HCT116 (cell line): Measurements from ENCODE around the gene DNAH9. TPM values are rescaled to one million over a fixed set of nuclear protein-coding genes. Genes with fewer than 3 reads are reported as not detected.

Experiments used
- ATAC-seq: fragments of 200-7000 bp; cut with Tn5 transposase; 2 replicates; pipeline ENCODE4 v1.9.1; 2020; ENCODE audit warnings: mild to moderate bottlenecking, moderate library complexity
- BruUV-seq: library from RNA; stranded (reverse); fragments of 400-500 nt; replicated peaks from 2 replicates; lab custom pipeline; 2021; lab: Mats Ljungman, UMichigan
- CTCF ChIA-PET: fragments of 300-600 bp; sonication (Branson Sonifier 250); formaldehyde crosslinking; loops from one replicate; lab custom pipeline; 2021; ENCODE audit warnings: antibody characterized with exemption; lab: Charles Lee
- POLR2A ChIA-PET: fragments of 300-600, 350-600 bp; sonication (Branson Sonifier 250); formaldehyde crosslinking; loops from one replicate; lab custom pipeline; 2021; ENCODE audit warnings: antibody characterized with exemption; lab: Charles Lee
- RAD21 ChIA-PET, 2 experiments: fragments of 300-600 bp; sonication (Branson Sonifier 250); formaldehyde crosslinking; loops; one replicate each; lab custom pipeline; 2023; ENCODE audit warnings: low total read pairs in 2 of 2; ENCODE audit not compliant: uncharacterized antibody in 2 of 2, unreplicated experiment in 2 of 2, low non-redundant PET in 1 of 2; lab: Charles Lee
- DNase-seq: peaks from one replicate; pipeline ENCODE4 v3.0.0-alpha.2; 2010; ENCODE audit warnings: low read depth, low spot score
- H2AFZ ChIP-seq: fragments of 200-600 bp; shearing (Covaris generic), sonication (generic); 2 replicates; pipeline ENCODE4 v1.6.1; 2017; ENCODE audit warnings: low read depth, mixed run types, mixed read lengths, antibody characterized with exemption, low read length; ENCODE audit not compliant: poor library complexity, severe bottlenecking
- H3K27ac ChIP-seq: 2 replicates; pipeline ENCODE4 v1.5.1; 2012; ENCODE audit warnings: low read depth, low read length
- H3K27me3 ChIP-seq: fragments of 200-600 bp; sonication (generic); 2 replicates; pipeline ENCODE4 v1.6.1; 2016; ENCODE audit warnings: mixed run types, low read length, mixed read lengths; ENCODE audit not compliant: insufficient read depth
- H3K36me3 ChIP-seq, 2 experiments: fragments of 200-500 bp in 1 of 2; fragments of 200-600 bp in 1 of 2; sonication (Bioruptor generic) in 1 of 2; sonication (generic) in 1 of 2; 2 replicates each; pipeline versions ENCODE4 v1.5.1 to v1.6.1; 2014 to 2016; ENCODE audit warnings: low read length in 2 of 2, inconsistent platforms in 1 of 2, mixed read lengths in 1 of 2, mixed run types in 1 of 2; ENCODE audit not compliant: insufficient read depth in 2 of 2, control insufficient read depth in 1 of 2
- H3K4me1 ChIP-seq, 2 experiments: fragments of 200-600 bp in 1 of 2; sonication (generic) in 1 of 2; 2 replicates each; pipeline versions ENCODE4 v1.5.1 to v1.6.1; 2012 to 2017; ENCODE audit warnings: low read length in 2 of 2, inconsistent platforms in 1 of 2, mild to moderate bottlenecking in 1 of 2, mixed read lengths in 1 of 2, mixed run types in 1 of 2, moderate library complexity in 1 of 2; ENCODE audit not compliant: insufficient read depth in 2 of 2, control insufficient read depth in 1 of 2
- H3K4me2 ChIP-seq: fragments of 200-600 bp; sonication (generic); 2 replicates; pipeline ENCODE4 v1.6.1; 2017; ENCODE audit warnings: mixed run types, low read length, mixed read lengths
- H3K4me3 ChIP-seq, 2 experiments: fragments of 200-600 bp in 1 of 2; sonication (generic) in 1 of 2; replicated peaks in 1 of 2; 2 replicates each; pipeline ENCODE4 v1.5.1; 2011 to 2016; ENCODE audit warnings: low read length in 2 of 2, control low read depth in 1 of 2, low read depth in 1 of 2, mild to moderate bottlenecking in 1 of 2, mixed read lengths in 1 of 2, mixed run types in 1 of 2
- H3K79me2 ChIP-seq: fragments of 200-600 bp; sonication (generic); 2 replicates; pipeline ENCODE4 v1.6.1; 2017; ENCODE audit warnings: mild to moderate bottlenecking, mixed run types, low read length, moderate library complexity, mixed read lengths; ENCODE audit not compliant: insufficient read depth
- H3K9ac ChIP-seq: fragments of 200-600 bp; sonication (generic); 2 replicates; pipeline ENCODE4 v1.6.1; 2016; ENCODE audit warnings: low read length, mixed read lengths
- H3K9me2 ChIP-seq: fragments of 200-600 bp; sonication (generic), shearing (Covaris generic); 2 replicates; pipeline ENCODE4 v1.6.1; 2017; ENCODE audit warnings: mixed run types, mild to moderate bottlenecking, moderate library complexity; ENCODE audit not compliant: insufficient read depth
- H3K9me3 ChIP-seq, 2 experiments: fragments of 200-500 bp in 1 of 2; fragments of 200-600 bp in 1 of 2; sonication (Bioruptor generic) in 1 of 2; sonication (generic) in 1 of 2; 2 replicates each; pipeline ENCODE4 v1.6.1; 2014 to 2017; ENCODE audit warnings: low read length in 2 of 2, mixed read lengths in 2 of 2, inconsistent platforms in 1 of 2, low read depth in 1 of 2, mild to moderate bottlenecking in 1 of 2, mixed run types in 1 of 2, moderate library complexity in 1 of 2; ENCODE audit not compliant: control insufficient read depth in 1 of 2, insufficient read depth in 1 of 2
- H4K20me1 ChIP-seq: fragments of 200-600 bp; sonication (generic), shearing (Covaris generic); 2 replicates; pipeline ENCODE4 v1.6.1; 2017; ENCODE audit warnings: mixed run types, mild to moderate bottlenecking, moderate library complexity; ENCODE audit not compliant: insufficient read depth
- CTCF ChIP-seq, 3 experiments: fragments of 200-600 bp in 1 of 3; sonication (generic) in 1 of 3; IDR thresholded peaks in 2 of 3; conservative IDR thresholded peaks in 1 of 3; 2 replicates each; pipeline ENCODE4 v1.5.1; 2012 to 2017; ENCODE audit warnings: low read depth in 2 of 3, low read length in 2 of 3, antibody characterized with exemption in 1 of 3, borderline replicate concordance in 1 of 3, control low read depth in 1 of 3, mild to moderate bottlenecking in 1 of 3, mixed read lengths in 1 of 3, mixed run types in 1 of 3, moderate library complexity in 1 of 3; ENCODE audit not compliant: insufficient read depth in 1 of 3
- EZH2 ChIP-seq: fragments of 200-600 bp; sonication (generic); IDR thresholded peaks from 2 replicates; pipeline ENCODE4 v1.6.1; 2017; ENCODE audit warnings: antibody characterized with exemption, mixed run types
- FOSL1 ChIP-seq: IDR thresholded peaks from 2 replicates; pipeline ENCODE4 v1.6.1; 2012; ENCODE audit warnings: low read depth
- MAX ChIP-seq: IDR thresholded peaks from 2 replicates; pipeline ENCODE4 v1.6.1; 2012
- POLR2A ChIP-seq: IDR thresholded peaks from 2 replicates; pipeline ENCODE4 v1.7.0; 2011; ENCODE audit warnings: borderline replicate concordance; ENCODE audit not compliant: insufficient read depth, insufficient read length; ENCODE audit errors: extremely low read depth
- RAD21 ChIP-seq: IDR thresholded peaks from 2 replicates; pipeline ENCODE4 v1.6.1; 2012; ENCODE audit warnings: low read depth, mild to moderate bottlenecking
- TCF7L2 ChIP-seq: IDR thresholded peaks from 2 replicates; pipeline ENCODE4 v1.7.0; 2011; ENCODE audit warnings: borderline replicate concordance, inconsistent platforms; ENCODE audit not compliant: insufficient read depth, insufficient read length; ENCODE audit errors: extremely low read depth
- YY1 ChIP-seq: IDR thresholded peaks from 2 replicates; pipeline ENCODE4 v1.6.1; 2011; ENCODE audit warnings: low read length, low read depth, moderate library complexity, mild to moderate bottlenecking; ENCODE audit not compliant: insufficient replicate concordance; ENCODE audit errors: extremely low read depth
- ZBTB33 ChIP-seq: IDR thresholded peaks from 2 replicates; pipeline ENCODE4 v1.6.1; 2011; ENCODE audit warnings: mild to moderate bottlenecking, low read length, moderate library complexity; ENCODE audit not compliant: insufficient replicate concordance; ENCODE audit errors: extremely low read depth
- ZFX ChIP-seq: fragments of 450-650 bp; IDR thresholded peaks from 2 replicates; pipeline ENCODE4 v1.6.1; 2017
- intact Hi-C: fragments of 100-400 bp; cut with micrococcal nuclease; formaldehyde crosslinking; loops from 2 replicates; pipeline ENCODE4 v1.10.0; 2022
- total RNA-seq: library from RNA; stranded (reverse); gene quantifications from one replicate; pipeline ENCODE4 v1.2.1, GENCODE V29; 2021; ENCODE audit not compliant: unreplicated experiment

Gene DNAH9
- total RNA-seq, 1 experiment from 2014 or later = not detected

GRCh38 chr17:11986942-11987329, 388.7 kb downstream of the DNAH9 start:
- ChIA-PET CTCF (interaction anchor here (1.1 to 1.5 kb wide), 4 partner anchors 10 to 343 kb away, joined by 4 to 5 read pairs (median 4); partner anchors contain the start of gene ZNF18), RAD21 (interaction anchor here in 1 of 2 experiments (0.9 kb wide), 1 partner anchor 1111 kb away, joined by 3 read pairs; no protein-coding TSS in a partner anchor), POLR2A (interaction anchor here (1.9 kb wide), 1 partner anchor 10 kb away, joined by 4 read pairs; the partner anchor contains the start of gene ZNF18)
- H4K20me1 ChIP-seq = no peaks in the 10 kb centered on the region; the same call in 1 of the 2 replicates
- no peaks in the 10 kb centered on the region for H3K79me2 ChIP-seq
- H3K4me1 ChIP-seq = no peaks in the 10 kb centered on the region
- TF ChIP-seq ZFX (no peak), RAD21 (peak; percentile 61), CTCF (IDR thresholded peaks at IDR 0.05 in 2 of 3, conservative IDR thresholded peaks at IDR 0.05 in 1 of 3; ENCODE audit: borderline replicate concordance in 1 of 3, insufficient read depth in 1 of 3, low read depth in 2 of 3, low read length in 2 of 3) (peak; percentile 37 to 62 (median 42); a peak in 5 of 6 replicates)
- intact Hi-C loops = loop anchor here (1.0 to 10.0 kb wide), 3 partner anchors 342 to 1250 kb away; no protein-coding TSS in a partner anchor
- DNase-seq = peak; percentile 32
- no peak overlapping the region for H3K4me3 ChIP-seq
- peak; percentile 77 for ATAC-seq
- no peak overlapping the region for H3K27ac ChIP-seq
- H3K4me2 ChIP-seq = no peak overlapping the region
- H3K27me3 ChIP-seq = no peaks in the 10 kb centered on the region
- no peak overlapping the region for H3K9ac ChIP-seq
- H3K9me2 ChIP-seq = no peaks in the 10 kb centered on the region
- H3K9me3 ChIP-seq = no peaks in the 10 kb centered on the region
- peaks cover 0 to 7% of the 10 kb centered on the region in 2 experiments; a peak in 1 of 4 replicates for H3K36me3 ChIP-seq
- BruUV-seq = no TSS peak
- H2AFZ ChIP-seq = no peak overlapping the region

- no peak overlapping the region for H3K9ac ChIP-seq
- BruUV-seq = no TSS peak
- no peak overlapping the region for H2AFZ ChIP-seq
- no peaks in the 10 kb centered on the region for H3K4me1 ChIP-seq
- no peak overlapping the region for H3K4me2 ChIP-seq
- no peaks in the 10 kb centered on the region for H3K79me2 ChIP-seq
- intact Hi-C loops = no loop called here
- ChIA-PET RAD21 (no interaction called here), POLR2A (no interaction called here), CTCF (interaction anchor here (1.4 kb wide), 1 partner anchor 1115 kb away, joined by 5 read pairs; no protein-coding TSS in a partner anchor)
- H4K20me1 ChIP-seq = no peaks in the 10 kb centered on the region; the same call in 1 of the 2 replicates
- peaks cover 3 to 7% of the 10 kb centered on the region in 2 experiments; a peak in 2 of 4 replicates for H3K36me3 ChIP-seq
- no peaks in the 10 kb centered on the region for H3K9me3 ChIP-seq
- no peak overlapping the region for H3K27ac ChIP-seq
- no peaks in the 10 kb centered on the region for H3K27me3 ChIP-seq
- ATAC-seq = no peak
- DNase-seq = no peak
- H3K4me3 ChIP-seq = no peak overlapping the region
- no peaks in the 10 kb centered on the region for H3K9me2 ChIP-seq
- TF ChIP-seq FOSL1 (no peak), YY1 (no peak), CTCF (IDR thresholded peaks at IDR 0.05 in 2 of 3, conservative IDR thresholded peaks at IDR 0.05 in 1 of 3; ENCODE audit: borderline replicate concordance in 1 of 3, insufficient read depth in 1 of 3, low read depth in 2 of 3, low read length in 2 of 3) (no peak), POLR2A (no peak), EZH2 (no peak), MAX (no peak), TCF7L2 (no peak), ZBTB33 (no peak)
These were observed 392.2 kb downstream of the DNAH9 start for GRCh38 chr17:11990363-11990983.
